Stimulated activated naive CD4-positive, alpha-beta T cell treated with Interleukin-2 at 50 U/mL for 16 hours (primary cell): ENCODE results near the gene NAPSA.
"Not testable (repeated sequence)": the region's sequence is repeated elsewhere in the genome, so short reads cannot be mapped to it uniquely, and the experiment has no call there.

ENCODE experiments used
- DNase-seq: peaks from one replicate; lab custom pipeline; 2025; lab: John Stamatoyannopoulos, UW

Gene NAPSA

GRCh38 chr19:50365434-50366306 lies at the start of gene NAPSA:
NAPSA (minus strand) TSS chr19:50365639; CDS start chr19:50365621, 18 bp downstream.
- DNase-seq = no peak

DNA sequence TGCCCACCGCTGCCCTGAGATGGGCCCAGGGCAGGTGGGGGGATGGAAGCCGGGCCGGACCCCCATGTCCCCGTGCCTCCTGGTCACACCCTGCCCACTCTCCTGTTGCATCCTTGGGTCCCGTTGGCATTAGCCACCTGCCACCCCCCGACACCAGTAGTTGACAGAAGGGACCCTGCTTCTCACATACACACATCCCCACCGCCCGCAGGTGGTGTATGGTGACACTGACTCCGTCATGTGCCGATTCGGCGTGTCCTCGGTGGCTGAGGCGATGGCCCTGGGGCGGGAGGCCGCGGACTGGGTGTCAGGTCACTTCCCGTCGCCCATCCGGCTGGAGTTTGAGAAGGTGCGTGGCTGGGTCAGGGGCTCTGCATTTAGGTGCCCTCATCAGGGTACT lies 48.1 kb upstream of the NAPSA start:
- no peak for DNase-seq

DNA sequence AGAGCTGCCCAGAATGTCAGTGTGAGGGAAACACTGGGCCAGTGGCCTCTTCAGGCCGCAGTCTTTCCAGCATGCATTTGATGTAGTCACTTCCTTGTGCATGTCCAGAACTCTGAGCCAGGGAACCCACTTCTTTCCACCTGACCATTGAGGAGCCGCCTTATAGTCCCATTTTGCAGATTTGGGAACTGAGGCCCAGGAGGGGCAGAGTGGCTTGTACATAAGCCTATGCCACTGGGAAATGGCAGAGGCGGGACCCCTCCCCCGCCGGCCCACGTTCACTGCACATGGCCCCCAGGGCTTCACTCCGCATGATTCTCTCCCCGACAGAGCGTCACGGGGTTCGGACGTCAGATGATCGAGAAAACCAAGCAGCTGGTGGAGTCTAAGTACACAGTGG lies 47.7 kb upstream of the NAPSA start:
- no peak for DNase-seq

GRCh38 chr19:50412419-50412818 lies 47.0 kb upstream of the NAPSA start:
- no peak for DNase-seq

- DNase-seq = no peak
Observed at GRCh38 chr19:50410109-50410508, 44.7 kb upstream of the NAPSA start.

DNA sequence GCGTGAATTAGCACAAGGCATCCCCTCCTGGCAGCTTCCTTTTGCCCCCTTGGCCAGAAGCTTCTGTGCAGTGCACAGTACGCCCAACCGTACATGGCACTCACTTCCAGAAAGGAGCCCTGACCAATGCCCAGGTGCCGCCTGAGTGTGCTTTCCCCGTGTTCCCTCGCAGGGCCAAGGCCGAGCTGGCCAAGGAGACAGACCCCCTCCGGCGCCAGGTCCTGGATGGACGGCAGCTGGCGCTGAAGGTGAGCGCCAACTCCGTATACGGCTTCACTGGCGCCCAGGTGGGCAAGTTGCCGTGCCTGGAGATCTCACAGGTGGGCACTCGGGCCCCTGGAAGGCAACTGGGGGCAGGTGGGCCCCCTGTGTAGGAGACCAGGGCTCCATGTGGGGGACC lies 43.9 kb upstream of the NAPSA start:
- DNase-seq = no peak

- no peak for DNase-seq
Observed at GRCh38 chr19:50406829-50407228, 41.4 kb upstream of the NAPSA start.

GRCh38 chr19:50406156-50406820 lies 40.8 kb upstream of the NAPSA start:
- no peak for DNase-seq

- DNase-seq = no peak
Observed at GRCh38 chr19:50402544-50403301, 37.3 kb upstream of the NAPSA start.

DNA sequence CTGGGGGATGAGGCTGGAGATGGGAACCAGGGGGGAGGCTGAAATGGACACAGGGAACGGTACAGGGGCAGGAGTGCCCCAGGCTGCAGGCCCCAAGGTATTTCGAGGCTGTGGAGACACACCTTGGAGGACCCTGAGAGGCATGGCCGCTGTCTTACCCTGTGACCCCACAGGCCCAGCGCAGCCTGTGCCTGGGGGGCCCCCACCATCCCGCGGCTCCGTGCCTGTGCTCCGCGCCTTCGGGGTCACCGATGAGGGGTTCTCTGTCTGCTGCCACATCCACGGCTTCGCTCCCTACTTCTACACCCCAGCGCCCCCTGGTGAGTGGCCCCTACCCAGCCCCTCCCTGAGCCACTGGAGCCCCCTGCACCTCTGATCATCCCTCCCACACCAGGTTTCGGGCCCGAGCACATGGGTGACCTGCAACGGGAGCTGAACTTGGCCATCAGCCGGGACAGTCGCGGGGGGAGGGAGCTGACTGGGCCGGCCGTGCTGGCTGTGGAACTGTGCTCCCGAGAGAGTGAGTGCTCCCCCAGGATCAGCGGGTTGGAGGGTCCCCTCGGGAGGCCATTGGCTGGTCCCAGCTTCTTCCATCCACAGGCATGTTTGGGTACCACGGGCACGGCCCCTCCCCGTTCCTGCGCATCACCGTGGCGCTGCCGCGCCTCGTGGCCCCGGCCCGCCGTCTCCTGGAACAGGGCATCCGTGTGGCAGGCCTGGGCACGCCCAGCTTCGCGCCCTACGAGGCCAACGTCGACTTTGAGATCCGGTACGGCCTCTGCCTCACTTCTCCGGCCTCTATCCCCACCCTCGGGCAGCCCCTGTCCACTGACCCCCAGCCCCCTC lies 36.4 kb upstream of the NAPSA start:
- no peak for DNase-seq

- DNase-seq = no peak
Observed at GRCh38 chr19:50399368-50399745, 33.9 kb upstream of the NAPSA start.

GRCh38 chr19:50398675-50399367 lies 33.4 kb upstream of the NAPSA start:
- no peak for DNase-seq

- no peak for DNase-seq
Observed at GRCh38 chr19:50394017-50394416, 28.6 kb upstream of the NAPSA start.

DNA sequence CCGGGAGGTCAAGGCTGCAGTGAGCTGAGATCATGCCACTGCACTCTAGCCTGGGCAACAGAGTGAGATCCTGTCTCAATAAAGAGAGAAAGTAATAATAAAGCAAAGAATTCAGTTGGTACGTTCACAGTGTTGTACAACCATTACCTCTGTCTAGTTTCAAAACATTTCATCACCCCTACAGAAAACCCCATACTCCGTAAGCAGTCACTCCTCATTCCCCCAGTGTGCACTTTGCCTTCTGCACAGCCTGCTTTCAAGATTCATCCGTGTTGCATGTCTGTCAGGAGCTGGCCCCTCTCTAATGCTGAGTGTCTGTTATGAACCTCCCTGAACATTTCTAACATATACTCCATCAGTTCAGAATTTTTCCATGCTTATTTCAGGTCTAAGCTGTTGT lies 28.1 kb upstream of the NAPSA start:
- no peak for DNase-seq

- DNase-seq = no peak
Observed at GRCh38 chr19:50392759-50393158, 27.3 kb upstream of the NAPSA start.

DNA sequence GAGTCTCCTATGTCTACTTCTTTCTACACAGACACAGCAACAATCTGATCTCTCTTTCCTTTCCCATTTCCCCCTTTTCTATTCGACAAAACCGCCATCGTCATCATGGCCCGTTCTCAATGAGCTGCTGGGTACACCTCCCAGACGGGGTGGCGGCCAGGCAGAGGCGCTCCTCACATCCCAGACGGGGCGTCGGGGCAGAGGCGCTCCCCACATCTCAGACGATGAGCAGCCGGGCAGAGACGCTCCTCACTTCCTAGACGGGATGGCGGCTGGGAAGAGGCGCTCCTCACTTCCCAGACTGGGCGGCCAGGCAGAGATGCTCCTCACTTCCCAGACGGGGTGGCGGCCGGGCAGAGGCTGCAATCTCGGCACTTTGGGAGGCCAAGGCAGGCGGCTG lies 25.5 kb upstream of the NAPSA start:
- DNase-seq = not testable (repeated sequence)

DNA sequence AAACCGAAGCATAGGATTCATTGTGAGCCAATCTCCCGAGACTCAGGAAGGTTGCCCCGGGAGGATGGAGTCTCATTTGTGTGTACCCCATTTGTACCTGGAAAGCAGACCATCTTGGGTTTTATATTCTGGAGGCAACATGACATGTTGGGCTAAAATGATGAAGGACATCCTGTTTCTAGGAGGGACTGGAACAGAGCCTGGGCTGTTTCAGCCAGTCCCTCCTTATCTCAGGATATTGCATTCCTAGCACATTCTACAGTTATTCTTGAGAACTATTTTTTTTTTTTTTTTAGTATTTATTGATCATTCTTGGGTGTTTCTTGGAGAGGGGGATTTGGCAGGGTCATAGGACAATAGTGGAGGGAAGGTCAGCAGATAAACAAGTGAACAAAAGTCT lies 24.9 kb upstream of the NAPSA start:
- DNase-seq = not testable (repeated sequence)

GRCh38 chr19:50387868-50388245 lies 22.4 kb upstream of the NAPSA start:
- no peak for DNase-seq

- no peak for DNase-seq
Observed at GRCh38 chr19:50387176-50387867, 21.9 kb upstream of the NAPSA start.

DNA sequence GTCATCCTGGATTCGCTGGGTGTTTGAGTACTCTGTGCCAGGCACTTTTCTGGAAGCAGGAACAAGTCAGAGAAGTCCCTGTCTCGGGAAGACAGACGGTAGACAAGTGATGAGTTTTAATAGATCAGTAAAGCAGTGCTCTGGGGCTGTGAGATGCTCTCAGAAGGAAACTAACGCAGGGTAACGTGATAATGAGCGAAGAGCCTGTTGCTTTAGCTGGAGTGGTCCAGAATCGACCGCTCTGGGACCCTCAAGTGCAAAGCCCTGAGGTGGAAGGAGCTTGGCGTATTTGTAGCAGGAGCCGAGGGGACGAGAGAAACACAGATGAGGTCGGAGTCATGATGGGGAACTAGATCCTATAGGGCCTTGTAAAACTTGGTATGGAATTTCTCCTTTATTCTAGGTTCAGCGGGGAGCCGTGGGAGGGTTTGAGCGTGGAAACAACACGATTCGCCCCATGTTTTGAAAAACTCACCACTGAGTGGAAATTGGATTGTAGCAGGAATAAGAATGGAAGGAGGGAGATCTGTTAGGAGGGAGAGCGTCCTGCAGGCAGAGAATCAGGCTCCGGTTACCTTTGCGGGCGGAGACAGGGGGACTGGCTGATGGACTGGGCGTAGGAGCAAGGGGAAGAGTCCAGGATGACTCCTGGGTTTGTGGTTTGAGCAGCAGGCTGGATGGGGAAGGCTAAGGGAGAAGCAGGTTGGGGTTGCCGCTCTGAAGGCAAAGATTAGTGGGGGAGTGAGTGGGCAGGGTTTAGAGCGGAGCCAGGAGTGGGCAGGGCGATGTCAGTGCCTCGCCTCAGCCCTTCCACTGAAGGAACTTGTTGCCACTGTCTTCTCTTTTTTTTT lies 19.5 kb upstream of the NAPSA start:
- DNase-seq = no peak
